ENCODE data around the gene ARFIP1.

GRCh38 chr4:152771741-152772533 lies 7.8 kb upstream of the ARFIP1 start:
- TF ChIP-seq YY1 (IDR thresholded peaks at IDR 0.05; ENCODE audit: insufficient read depth, insufficient read length): no peak
- TF ChIP-seq SUZ12 (IDR thresholded peaks at IDR 0.05; ENCODE audit: extremely low read depth, insufficient read depth, insufficient read length): no peak
- TF ChIP-seq ZNF274 (IDR thresholded peaks at IDR 0.05; ENCODE audit: low read depth, low read length): no peak
